NCI-H1048 (cell line): ENCODE data around the gene SOS1.
"Not testable (repeated sequence)": the region's sequence is repeated elsewhere in the genome, so short reads cannot be mapped to it uniquely, and the experiment has no call there.

Source experiments
- DNase-seq: peaks from one replicate; lab custom pipeline; 2025; lab: John Stamatoyannopoulos, UW

SOS1 gene

DNA sequence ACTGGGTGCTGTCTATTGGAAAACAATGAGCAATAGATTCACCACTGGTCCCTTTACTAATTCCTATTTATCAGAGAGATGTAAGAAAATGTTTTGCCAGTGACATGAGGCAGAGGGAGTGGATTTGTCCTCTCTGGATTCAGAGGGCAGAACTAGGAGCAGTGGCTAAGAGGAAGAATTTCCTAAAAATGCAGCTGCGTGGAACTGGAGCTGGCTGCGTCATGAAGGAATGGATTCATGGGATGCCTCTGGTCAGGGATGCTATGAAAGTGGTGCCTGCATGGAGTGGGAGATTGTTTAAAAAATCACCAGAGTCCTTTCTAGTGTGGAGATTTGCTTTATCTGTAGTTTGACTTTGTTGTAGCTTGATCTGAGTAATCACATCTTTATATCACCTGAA, 152.8 kb downstream of the SOS1 start:
- DNase-seq, result no peak

DNA sequence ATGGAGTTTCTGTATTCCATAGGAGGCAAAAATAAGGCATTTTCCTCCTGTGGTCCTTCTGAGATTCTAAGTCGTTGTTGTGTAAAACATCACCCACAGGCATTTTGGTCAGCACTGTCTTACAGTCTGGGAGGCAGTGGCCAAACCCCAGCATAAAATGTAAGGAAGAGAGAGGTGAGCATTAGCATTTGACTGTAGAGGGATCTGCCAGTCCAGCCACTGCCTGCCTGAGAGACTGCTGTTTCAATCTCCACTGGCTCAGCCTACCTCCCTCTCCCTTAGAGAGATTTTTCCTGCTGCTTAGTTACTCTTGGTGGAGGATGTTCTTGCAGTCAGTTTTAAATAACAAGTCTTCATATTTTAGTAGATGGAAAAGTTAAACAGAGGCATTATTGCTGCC, 154.2 kb downstream of the SOS1 start:
- DNase-seq, result no peak

DNA sequence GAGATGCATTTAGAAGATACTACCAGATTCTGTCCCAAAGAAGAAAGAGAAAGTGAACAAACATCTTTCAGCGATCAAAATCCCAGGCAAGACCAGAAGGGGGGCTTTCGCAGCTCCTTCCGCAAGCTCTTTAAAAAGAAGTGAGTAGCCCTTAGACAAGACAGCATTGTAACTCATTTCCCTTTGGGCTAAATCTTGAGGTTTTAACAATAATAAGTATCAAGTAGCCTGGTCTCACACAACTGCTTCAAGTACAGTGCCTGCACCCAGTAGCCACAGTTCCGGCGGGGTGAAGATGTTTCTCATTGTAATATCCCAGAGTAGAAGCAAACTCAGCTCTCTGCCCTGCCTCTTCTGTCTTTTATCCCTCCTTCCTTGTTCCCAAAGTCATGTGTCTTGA, 154.8 kb downstream of the SOS1 start:
- DNase-seq, result no peak

DNA sequence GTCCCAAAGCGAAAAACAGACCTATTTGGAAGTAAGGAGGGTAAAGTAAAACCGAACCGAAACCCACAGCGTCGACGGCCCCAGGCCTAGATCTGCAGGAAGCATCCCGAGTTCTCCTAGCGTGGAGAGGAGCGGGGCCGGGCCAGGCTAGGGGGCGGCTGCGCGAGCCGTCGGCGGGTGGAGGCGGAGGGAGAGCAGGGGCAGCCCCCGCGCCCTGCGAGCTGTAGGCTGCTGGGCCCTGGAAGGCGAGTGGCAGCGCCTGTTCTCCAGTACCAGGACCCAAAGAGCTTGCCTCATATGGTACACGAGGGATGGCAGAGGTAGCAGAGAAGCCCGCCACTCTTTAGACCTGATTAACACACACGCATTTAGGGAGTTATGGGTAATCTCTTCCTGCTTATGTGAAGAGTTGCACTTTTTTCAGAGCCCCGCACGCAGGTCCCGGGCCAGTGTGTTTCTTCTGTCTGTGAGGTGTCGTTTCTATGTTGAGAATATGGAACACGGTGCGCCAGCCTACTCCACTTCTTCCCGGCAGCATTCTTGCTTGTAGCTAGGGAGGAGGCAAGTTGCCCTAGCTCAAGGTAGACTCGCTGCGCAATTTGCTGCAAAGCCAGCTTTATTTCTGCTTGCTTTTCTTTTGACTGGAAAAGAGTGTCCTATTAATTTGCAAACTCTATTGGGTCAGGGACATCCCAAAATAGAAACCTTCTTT, 160.1 kb downstream of the SOS1 start:
- DNase-seq, result no peak

DNA sequence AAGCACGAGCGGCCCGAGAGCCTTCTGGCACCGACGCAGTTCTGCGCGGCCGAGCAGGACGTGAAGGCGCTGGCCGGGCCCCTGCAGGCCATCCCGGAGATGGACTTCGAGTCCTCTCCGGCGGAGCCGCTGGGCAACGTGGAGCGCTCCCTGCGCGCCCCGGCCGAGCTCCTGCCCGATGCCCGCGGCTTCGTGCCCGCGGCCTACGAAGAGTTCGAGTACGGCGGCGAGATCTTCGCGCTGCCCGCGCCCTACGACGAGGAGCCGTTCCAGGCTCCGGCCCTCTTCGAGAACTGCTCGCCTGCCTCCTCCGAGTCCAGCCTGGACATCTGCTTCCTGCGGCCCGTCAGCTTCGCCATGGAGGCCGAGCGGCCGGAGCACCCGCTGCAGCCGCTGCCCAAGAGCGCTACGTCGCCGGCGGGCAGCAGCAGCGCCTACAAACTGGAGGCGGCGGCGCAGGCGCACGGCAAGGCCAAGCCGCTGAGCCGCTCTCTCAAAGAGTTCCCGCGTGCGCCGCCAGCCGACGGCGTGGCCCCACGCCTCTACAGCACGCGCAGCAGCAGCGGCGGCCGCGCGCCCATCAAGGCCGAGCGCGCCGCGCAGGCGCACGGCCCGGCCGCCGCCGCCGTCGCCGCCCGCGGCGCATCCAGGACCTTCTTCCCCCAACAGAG, 160.8 kb downstream of the SOS1 start:
- DNase-seq, result no peak

DNA sequence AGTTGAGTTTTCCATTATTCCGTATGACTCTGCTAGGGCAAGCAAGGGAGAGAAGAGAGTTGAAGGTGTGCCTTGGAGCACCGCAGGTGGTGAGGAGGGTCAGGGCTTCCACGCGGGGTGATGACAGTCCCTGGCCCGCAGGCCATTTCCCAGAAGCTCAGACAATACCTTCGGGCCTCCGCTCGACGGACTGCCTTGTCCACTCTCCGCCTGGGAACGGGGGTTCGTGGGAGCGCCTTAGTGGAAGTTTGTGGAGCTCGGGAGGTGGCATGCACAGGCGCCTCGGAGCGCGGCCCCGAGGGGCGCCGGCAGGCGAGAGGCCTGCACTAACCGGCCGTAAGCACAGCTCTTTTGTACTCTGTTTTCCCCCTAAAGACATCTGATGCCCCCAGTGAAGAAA, 161.4 kb downstream of the SOS1 start:
- DNase-seq, result no peak

DNA sequence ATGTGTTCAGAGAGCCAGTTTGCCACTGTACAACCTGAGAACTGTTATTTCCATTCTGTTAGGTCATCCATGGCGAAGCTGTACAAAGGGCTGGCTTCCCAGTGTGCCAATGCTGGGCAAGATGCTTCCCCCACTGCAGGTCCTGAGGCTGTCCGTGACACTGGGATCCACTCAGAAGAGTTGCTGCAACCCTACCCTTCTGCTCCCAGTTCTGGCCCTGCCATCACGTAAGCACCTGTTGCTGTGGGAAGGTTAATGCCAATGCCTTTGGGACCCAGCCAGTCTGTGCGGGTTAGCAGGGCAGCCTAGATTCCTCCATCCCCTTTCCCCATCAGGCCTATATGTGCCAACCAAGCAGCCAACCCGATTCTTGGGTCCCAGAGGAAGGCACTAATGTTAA, 162.9 kb downstream of the SOS1 start:
- no peak for DNase-seq

DNA sequence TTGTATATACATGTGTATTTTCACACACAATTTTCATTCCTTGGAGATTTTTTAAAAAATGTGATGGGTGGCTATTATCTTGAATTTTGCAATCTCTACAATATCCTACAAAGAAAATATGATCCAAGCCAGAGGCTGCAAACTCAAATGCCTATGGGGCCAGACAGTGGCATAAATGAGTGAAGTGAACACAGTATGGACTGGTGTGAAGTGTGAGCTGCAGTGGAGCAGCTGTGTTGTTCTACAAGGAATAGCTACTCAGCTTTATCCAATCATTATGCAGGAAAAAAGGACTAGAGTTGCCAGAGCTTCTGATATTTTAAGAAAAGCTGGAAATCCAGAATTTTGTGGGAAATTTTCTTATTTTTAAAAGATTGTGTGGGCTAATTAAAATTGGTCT, 169.1 kb downstream of the SOS1 start:
- DNase-seq, result no peak

DNA sequence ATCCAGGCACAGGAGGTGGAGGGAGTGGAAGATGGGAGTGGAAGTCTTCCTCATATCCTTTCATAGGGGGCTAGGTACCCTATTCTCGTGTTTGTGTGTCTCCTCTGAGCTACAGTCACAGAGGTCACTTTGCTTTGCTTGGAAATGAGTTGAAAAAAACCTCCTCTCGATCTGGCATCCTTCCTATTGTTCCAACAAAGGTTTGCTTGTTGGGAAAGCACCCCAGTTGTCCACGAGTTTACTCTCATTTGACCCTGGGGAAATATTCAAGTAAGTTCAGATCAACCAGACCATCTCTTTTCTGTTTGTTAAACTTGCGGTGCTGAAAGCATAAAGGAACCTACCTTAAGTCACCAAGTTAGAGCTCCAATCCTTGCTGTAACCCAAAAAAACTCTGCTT, 171.9 kb downstream of the SOS1 start:
- no peak for DNase-seq

DNA sequence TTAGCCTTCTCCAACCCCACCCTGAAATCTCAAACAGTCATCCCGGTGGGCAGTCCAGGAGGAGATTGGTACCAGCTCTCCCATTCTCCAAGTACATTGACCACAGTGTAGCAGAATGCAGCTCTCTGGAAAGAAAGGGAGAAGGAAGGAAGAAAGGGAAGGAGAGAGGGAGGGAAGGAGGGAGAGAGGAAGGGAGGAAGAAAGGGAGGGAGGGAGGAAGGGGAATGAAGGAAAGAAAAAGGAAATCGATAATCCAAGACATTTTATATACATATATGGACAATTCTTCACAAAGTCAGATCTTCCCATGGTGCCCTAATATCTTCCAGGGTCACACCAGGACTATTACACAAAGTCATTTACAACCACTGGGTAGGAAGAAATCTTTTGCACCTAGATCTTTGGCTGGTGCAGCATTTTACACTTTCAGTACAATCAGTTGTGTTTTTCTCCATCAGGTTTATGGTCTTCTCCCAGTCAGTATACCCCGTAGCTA, 172.4 kb downstream of the SOS1 start:
- DNase-seq, result no peak

DNA sequence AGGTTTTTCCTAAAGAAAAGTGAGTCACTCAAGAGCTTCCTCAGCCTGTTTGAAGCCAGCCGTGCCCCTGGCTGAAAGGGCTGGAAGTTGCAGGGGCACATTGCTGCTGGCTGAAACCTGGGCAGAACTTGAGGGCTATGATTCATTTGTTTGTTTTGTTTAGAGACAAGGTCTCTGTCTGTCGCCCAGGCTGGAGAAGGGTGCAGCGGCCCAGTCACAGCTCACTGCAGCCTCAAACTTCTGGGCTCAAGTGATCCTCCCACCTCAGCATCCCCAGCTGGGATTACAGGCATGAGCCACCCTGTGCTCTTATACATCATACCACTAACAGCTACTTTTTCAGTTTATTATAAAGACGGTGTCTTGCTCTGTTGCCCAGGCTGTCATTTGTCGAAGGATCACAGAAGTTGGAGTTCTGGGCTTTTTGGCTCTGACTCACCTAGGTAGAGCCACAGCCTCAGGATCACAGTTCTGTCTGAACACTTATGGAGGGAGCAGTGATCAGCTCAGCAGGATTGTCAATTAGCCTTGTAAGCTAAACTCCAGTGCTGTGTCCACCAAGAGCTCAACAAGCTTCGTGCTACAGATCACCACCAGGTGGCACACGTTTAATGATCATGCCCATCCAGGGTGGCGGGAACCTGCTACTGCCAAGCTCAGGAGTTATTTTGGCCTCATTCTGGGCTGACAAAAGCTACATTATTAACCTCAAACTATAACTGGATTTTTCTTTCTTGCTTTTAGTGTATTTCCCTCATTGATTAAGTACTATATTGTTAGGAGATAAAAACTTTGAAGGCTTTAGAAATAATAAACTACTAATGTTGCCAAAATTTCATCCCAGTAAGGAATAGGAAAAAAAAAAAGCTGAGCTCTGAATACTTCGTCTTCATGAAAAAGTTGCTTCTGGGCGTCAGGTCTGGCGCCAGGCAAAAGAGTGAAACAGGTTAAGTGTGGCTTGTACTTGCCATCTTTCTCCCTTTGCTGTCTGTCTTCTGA, 173.3 kb downstream of the SOS1 start:
- peak; percentile 31 for DNase-seq

DNA sequence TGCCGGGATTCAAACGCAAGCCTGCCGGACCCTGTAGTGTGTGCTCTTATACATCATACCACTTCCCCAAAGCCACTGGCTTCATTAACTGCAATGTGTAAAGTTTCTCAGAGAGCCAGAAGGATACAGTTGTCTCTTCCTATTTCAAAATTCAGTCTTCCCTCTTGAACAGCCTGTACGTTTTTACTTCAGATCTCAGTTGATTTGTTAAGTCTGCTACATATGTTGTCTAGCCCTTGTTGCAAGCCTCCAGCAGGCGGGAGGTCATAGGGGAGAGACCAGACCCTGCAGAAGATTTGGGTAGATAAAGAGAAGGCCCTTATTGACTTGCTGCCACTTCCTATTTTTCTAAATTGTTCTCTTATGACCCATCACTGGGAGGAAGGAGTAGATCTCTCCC, 174.9 kb downstream of the SOS1 start:
- DNase-seq, result no peak

DNA sequence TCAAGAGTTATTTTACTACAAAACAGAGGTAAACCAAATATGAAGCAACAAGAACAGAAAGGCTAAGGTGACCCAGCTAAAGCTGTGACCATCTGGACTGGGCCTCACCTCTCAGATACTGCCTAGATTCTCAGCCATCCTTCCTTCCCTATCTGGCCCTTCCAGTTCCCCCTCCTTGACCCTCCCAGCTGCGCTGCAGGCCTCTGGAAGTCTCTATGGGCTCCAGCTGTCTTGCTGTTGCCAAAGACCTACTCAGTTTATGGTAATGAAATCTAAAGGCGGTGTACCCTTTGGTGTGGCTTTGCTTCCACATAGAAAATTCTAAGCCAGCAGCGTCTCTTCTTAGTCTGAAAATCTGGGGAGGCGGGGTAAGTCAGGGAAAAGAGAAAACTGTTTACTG, 175.5 kb downstream of the SOS1 start:
- no peak for DNase-seq

DNA sequence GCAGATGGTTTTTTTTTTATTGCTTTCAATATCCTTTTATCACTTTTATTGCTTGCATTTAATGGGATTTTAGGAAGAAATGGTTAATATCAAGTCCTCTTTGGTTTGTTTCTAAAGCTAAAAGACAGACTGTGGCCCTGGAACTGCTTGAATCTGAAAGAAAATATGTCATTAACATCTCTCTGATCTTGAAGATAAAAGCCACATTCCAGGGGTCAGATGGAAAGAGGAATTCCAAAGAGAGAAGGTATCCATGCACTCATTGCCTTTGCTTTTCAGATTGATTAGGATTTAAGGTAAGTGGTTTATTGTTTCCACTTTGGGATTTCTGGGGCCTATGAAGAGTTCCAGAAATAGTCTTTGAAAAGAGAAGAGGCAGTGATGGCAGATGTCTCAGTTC, 177.1 kb downstream of the SOS1 start:
- no peak for DNase-seq

DNA sequence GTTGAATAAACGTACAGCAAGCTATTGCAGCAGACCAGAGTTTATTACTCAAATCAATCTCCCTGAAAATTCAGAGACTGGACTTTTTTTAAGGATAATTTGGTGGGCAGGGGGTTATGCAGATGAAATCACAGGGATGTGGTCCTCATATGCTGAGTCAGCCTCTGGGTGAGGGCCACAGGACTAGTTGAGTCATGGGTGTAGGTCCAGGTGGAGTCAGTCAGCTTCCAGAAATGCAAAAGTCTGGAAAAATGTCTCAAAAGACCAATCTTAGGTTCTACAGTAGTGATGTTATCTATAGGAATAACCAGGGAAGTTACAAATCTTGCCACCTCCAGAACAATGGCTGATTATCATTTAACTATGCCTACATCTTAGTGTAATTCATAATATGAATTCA, 180.1 kb downstream of the SOS1 start:
- no peak for DNase-seq

DNA sequence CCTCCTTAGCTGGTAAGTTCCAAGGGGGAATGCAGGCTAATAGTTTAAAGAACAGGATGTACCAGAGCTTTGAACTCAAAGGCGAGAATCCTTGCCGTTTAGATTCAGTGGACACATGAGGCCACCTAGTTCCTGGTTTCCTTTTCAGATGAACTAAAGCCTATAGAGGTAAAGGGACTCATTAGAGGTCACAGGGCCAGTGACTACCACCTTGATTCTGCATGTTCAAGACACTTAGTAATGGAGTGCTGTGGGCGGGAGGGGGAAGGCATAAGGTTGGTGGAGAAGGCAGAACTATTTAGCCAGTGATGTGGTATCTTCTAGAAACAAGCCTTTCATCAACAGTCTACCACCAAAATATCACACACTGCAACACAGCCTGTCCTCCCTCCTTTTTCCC, 183.3 kb downstream of the SOS1 start:
- DNase-seq, result no peak

DNA sequence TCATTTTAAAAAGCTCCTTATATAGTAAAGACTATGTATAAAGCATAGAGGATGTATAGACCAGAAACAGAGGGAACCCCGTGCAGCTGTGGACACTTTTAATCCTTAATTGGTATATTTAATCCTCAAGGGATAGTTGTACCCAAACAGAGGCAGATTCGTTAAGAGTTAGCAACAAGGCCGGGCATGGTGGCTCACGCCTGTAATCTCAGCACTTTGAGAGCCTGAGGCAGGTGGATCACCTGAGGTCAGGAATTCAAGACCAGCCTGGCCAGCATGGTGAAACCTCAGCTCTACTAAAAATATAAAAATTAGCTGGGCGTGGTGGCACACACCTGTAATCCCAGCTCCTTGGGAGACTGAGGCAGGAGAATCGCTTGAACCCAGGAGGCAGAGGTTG, 184.3 kb downstream of the SOS1 start:
- not testable (repeated sequence) for DNase-seq

DNA sequence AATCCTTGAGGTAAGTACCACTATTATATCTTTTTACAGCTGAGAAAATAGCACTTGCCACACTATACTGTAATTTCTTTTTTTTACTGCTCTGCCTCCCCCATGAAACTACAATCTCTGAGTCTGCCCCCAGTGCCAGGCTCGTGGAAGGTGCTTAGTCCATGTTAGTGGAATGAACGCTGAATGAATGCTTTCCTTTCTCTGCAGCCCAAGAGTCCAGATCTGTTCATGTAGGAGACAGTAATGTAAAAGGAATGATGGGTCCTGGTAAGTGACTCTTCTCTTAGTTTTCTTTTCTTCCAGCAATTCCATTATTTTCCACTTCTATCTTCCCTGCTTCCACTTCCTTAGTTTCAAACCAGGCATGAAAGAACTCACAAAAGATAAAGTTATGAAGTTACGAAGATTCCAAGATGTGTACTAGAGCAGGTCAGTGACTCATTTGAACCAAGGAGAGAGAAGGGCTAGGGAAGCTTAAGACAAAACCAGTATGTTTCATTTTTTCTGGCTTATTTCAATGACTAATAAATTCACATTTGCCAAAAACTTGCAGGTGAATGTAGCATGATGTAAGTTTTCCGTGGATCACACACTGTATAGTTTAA, 185.2 kb downstream of the SOS1 start:
- no peak for DNase-seq

DNA sequence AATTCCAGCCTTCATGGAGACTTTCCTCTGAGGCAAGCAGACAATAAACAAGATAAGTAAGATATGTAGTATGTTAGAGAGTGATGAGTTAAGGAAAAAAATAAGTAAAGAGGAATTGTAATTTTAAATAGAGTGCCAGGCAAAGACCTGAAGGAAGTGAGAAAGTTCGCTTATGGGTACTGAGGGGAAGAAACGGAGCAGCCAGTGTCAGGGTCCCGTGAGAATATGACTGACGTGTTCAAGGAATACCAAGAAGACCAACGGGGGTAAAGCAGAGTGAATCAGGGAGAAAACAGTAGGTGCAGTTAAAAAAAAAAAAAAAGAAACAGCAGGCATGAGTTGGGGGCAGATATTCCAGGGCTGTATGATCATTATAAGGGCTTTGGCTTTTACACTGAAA, 186.1 kb downstream of the SOS1 start:
- no peak for DNase-seq

DNA sequence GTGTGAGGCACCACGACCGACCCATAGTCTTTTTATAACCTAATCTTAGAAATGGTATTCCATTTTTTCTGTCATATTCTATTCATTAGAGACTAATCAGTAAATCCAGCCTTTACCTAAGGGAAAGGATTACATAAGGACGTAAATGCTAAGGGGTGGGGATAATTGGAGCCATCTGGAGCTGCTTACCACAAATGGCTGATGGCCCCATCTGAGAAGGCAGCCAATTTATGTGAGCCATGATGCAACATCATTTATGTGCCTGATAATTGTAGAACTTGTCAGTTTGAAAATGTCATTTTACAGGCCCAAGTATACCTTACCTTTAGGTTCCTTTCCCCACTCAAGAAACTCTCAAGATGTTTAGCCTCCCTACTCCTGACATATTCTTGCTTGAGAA, 187.2 kb downstream of the SOS1 start:
- DNase-seq, result no peak

DNA sequence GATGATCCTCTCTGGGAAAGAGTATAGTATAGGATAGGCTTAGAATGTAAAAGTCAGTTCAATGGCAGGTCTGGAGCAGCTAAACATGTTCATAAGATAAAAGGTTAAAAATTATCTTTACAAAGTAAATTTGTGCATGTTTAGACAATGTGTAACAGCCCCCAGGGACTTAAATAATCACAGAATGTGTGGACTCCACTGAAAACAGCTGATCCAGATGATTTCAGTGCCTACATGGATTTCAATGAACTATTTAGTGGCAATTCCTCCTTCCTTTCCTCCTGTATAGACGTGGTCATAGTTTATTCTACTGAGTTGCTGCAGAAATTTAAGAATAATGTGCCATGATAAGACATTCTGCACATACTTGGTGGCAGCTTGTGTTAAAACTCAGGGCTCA, 188.3 kb downstream of the SOS1 start:
- DNase-seq, result no peak
